NCI-H2227 treated with DMSO at 0.1 percent for 48 hours (cell line): ENCODE measurements around the gene CACNA1E.
"Not testable (repeated sequence)": the region's sequence is repeated elsewhere in the genome, so short reads cannot be mapped to it uniquely, and the experiment has no call there.

Experiments
- DNase-seq: peaks from one replicate; lab custom pipeline; 2025; lab: John Stamatoyannopoulos, UW

The CACNA1E gene

GRCh38 chr1:181813266-181813665 lies 329.9 kb downstream of the CACNA1E start:
- DNase-seq, result no peak

GRCh38 chr1:181816608-181817007 lies 333.3 kb downstream of the CACNA1E start:
- no peak for DNase-seq

GRCh38 chr1:181817091-181817490 lies 333.8 kb downstream of the CACNA1E start:
- DNase-seq, result no peak

- no peak for DNase-seq
Observed at GRCh38 chr1:181818459-181818858, 335.1 kb downstream of the CACNA1E start.

- DNase-seq, result no peak
Observed at GRCh38 chr1:181818943-181819342, 335.6 kb downstream of the CACNA1E start.

GRCh38 chr1:181821701-181822100 lies 338.4 kb downstream of the CACNA1E start:
- DNase-seq, result no peak

- DNase-seq, result not testable (repeated sequence)
Observed at GRCh38 chr1:181832173-181832880, 349.0 kb downstream of the CACNA1E start.

GRCh38 chr1:181846001-181846645 lies 362.8 kb downstream of the CACNA1E start:
- no peak for DNase-seq

GRCh38 chr1:181846681-181847080 lies 363.4 kb downstream of the CACNA1E start:
- DNase-seq, result no peak

- no peak for DNase-seq
Observed at GRCh38 chr1:181849071-181849470, 365.8 kb downstream of the CACNA1E start.

GRCh38 chr1:181854212-181854611 lies 370.9 kb downstream of the CACNA1E start:
- not testable (repeated sequence) for DNase-seq

- DNase-seq, result no peak
Observed at GRCh38 chr1:181855380-181855779, 372.1 kb downstream of the CACNA1E start.
